ENCODE data around the gene PNPLA1.

Gene PNPLA1

GRCh38 chr6:36319436-36319762, 49.5 kb downstream of the PNPLA1 start (continued):
- no peak for TF ChIP-seq ZNF302 (tag by site-specific recombination; IDR thresholded peaks at IDR 0.05; ENCODE audit: low read depth)
- TF ChIP-seq ZNF248 (tag by site-specific recombination; IDR thresholded peaks at IDR 0.05), result no peak
- TF ChIP-seq OSR2 (tag by site-specific recombination; IDR thresholded peaks at IDR 0.05), result peak; percentile 98
- TF ChIP-seq ZNF394 (tag by site-specific recombination; IDR thresholded peaks at IDR 0.05; ENCODE audit: borderline replicate concordance), result no peak
- TF ChIP-seq ZNF664 (tag by site-specific recombination; IDR thresholded peaks at IDR 0.05), result no peak
- no peak for TF ChIP-seq ELK4 (IDR thresholded peaks at IDR 0.05; ENCODE audit: borderline replicate concordance, low read depth, low read length)
- no peak for TF ChIP-seq ZNF10 (tag by site-specific recombination; IDR thresholded peaks at IDR 0.05)
- TF ChIP-seq YY1 (tag by site-specific recombination; IDR thresholded peaks at IDR 0.05), result no peak
- no peak for TF ChIP-seq ZNF624 (tag by site-specific recombination; IDR thresholded peaks at IDR 0.05)
- peak; percentile 70 for TF ChIP-seq KLF17 (tag by site-specific recombination; IDR thresholded peaks at IDR 0.05)
- peak; percentile 71 for TF ChIP-seq ZNF335 (tag by site-specific recombination; conservative IDR thresholded peaks at IDR 0.05)
- TF ChIP-seq ZNF114 (tag by site-specific recombination; IDR thresholded peaks at IDR 0.05), result no peak
- no peak for TF ChIP-seq BCL11B (tag by site-specific recombination; IDR thresholded peaks at IDR 0.05; ENCODE audit: low read depth)
- 0 out of 2 replicates have a peak, but pooled peaks have one; percentile 28 for TF ChIP-seq ZNF501 (tag by site-specific recombination; IDR thresholded peaks at IDR 0.05)
- TF ChIP-seq ZNF707 (tag by site-specific recombination; IDR thresholded peaks at IDR 0.05), result no peak
- TF ChIP-seq ZNF488 (tag by site-specific recombination; IDR thresholded peaks at IDR 0.05), result no peak
- TF ChIP-seq ZSCAN18 (tag by site-specific recombination; IDR thresholded peaks at IDR 0.05), result no peak
- TF ChIP-seq BCL6B (tag by site-specific recombination; IDR thresholded peaks at IDR 0.05), result no peak
- TF ChIP-seq INSM2 (tag by site-specific recombination; IDR thresholded peaks at IDR 0.05), result no peak
- no peak for TF ChIP-seq OVOL3 (tag by site-specific recombination; IDR thresholded peaks at IDR 0.05)
- TF ChIP-seq ZNF747 (tag by site-specific recombination; IDR thresholded peaks at IDR 0.05), result no peak
- TF ChIP-seq ZNF544 (tag by site-specific recombination; IDR thresholded peaks at IDR 0.05), result no peak
- TF ChIP-seq KLF1 (tag by site-specific recombination; IDR thresholded peaks at IDR 0.05), result peak; percentile 99
- TF ChIP-seq ZNF830 (tag by site-specific recombination; IDR thresholded peaks at IDR 0.05; ENCODE audit: low read depth), result no peak
- no peak for TF ChIP-seq ZBTB20 (tag by site-specific recombination; IDR thresholded peaks at IDR 0.05)
- TF ChIP-seq ZNF555 (tag by site-specific recombination; conservative IDR thresholded peaks at IDR 0.05), result no peak
- 0 out of 2 replicates have a peak, but pooled peaks have one; percentile 18 for TF ChIP-seq BCL11A (tag by site-specific recombination; IDR thresholded peaks at IDR 0.05; ENCODE audit: low read depth)
- TF ChIP-seq KLF9 (tag by site-specific recombination; IDR thresholded peaks at IDR 0.05; ENCODE audit: low read depth), result peak; percentile 64; the same call in 1 of the 2 replicates
- TF ChIP-seq ZIC2 (tag by site-specific recombination; IDR thresholded peaks at IDR 0.05), result peak; percentile 53
- no peak for TF ChIP-seq ZNF521 (tag by site-specific recombination; IDR thresholded peaks at IDR 0.05)
- no peak for TF ChIP-seq ZNF2 (tag by site-specific recombination; IDR thresholded peaks at IDR 0.05)
- TF ChIP-seq ZNF266 (tag by site-specific recombination; IDR thresholded peaks at IDR 0.05; ENCODE audit: low read depth), result no peak
- TF ChIP-seq ZNF16 (tag by site-specific recombination; IDR thresholded peaks at IDR 0.05; ENCODE audit: low read depth), result no peak
- no peak for TF ChIP-seq ZNF626 (tag by site-specific recombination; IDR thresholded peaks at IDR 0.05)

Data from HEK293 (cell line).